Activated gamma-delta T cell (primary cell): Measurements from ENCODE around the gene SKIL.

ENCODE experiments used
- DNase-seq: peaks from one replicate; lab custom pipeline; 2025; lab: John Stamatoyannopoulos, UW

SKIL gene

GRCh38 chr3:170397685-170398084, 40.2 kb downstream of the SKIL start:
- DNase-seq: no peak

GRCh38 chr3:170405101-170405500, 47.6 kb downstream of the SKIL start:
- no peak for DNase-seq

GRCh38 chr3:170410428-170411029, 53.0 kb downstream of the SKIL start:
- no peak for DNase-seq

- DNase-seq: no peak
These were observed 55.8 kb downstream of the SKIL start for GRCh38 chr3:170413291-170413690.

- no peak for DNase-seq
These were observed 56.7 kb downstream of the SKIL start for GRCh38 chr3:170414202-170414663.

GRCh38 chr3:170417090-170417489, 59.6 kb downstream of the SKIL start:
- no peak for DNase-seq

GRCh38 chr3:170418422-170419398, 61.2 kb downstream of the SKIL start, which contains the start of gene CLDN11:
Gene CLDN11, plus strand, starts transcription at chr3:170418868. Its CDS starts 199 bp downstream, at chr3:170419067.
- DNase-seq: no peak

- DNase-seq: no peak
These were observed 62.1 kb downstream of the SKIL start for GRCh38 chr3:170419557-170420087.

GRCh38 chr3:170420307-170420821, 62.8 kb downstream of the SKIL start:
- DNase-seq: no peak

- no peak for DNase-seq
These were observed 63.7 kb downstream of the SKIL start for GRCh38 chr3:170421111-170421641.

GRCh38 chr3:170421758-170422157, 64.2 kb downstream of the SKIL start:
- DNase-seq: no peak

GRCh38 chr3:170423001-170423615, 65.6 kb downstream of the SKIL start:
- DNase-seq: no peak

- no peak for DNase-seq
These were observed 67.4 kb downstream of the SKIL start for GRCh38 chr3:170424879-170425278.

- DNase-seq: no peak
These were observed 68.2 kb downstream of the SKIL start for GRCh38 chr3:170425491-170426239.

- no peak for DNase-seq
These were observed 68.8 kb downstream of the SKIL start for GRCh38 chr3:170426240-170426797.

GRCh38 chr3:170428095-170428494, 70.6 kb downstream of the SKIL start:
- no peak for DNase-seq

GRCh38 chr3:170429050-170429449, 71.5 kb downstream of the SKIL start:
- no peak for DNase-seq

GRCh38 chr3:170431054-170431453, 73.5 kb downstream of the SKIL start:
- DNase-seq: no peak

- no peak for DNase-seq
These were observed 74.9 kb downstream of the SKIL start for GRCh38 chr3:170432416-170432815.

- DNase-seq: no peak
These were observed 79.2 kb downstream of the SKIL start for GRCh38 chr3:170436697-170437096.

GRCh38 chr3:170437176-170437575, 79.7 kb downstream of the SKIL start:
- DNase-seq: no peak
